H7 (cell line): Measurements from ENCODE around the gene CTF1. TPM values are rescaled to one million over a fixed set of nuclear protein-coding genes. Genes with fewer than 3 reads are reported as not detected.
"Not testable (repeated sequence)": the region's sequence is repeated elsewhere in the genome, so short reads cannot be mapped to it uniquely, and the experiment has no call there.

Experiments
- DNase-seq: peaks from one replicate; pipeline ENCODE4 v3.0.0; 2012
- H3K27me3 ChIP-seq: 2 replicates; pipeline ENCODE4 v1.6.0; 2011; ENCODE audit warnings: mild to moderate bottlenecking, low read length; ENCODE audit not compliant: control insufficient read depth, insufficient read depth
- H3K36me3 ChIP-seq: replicated peaks from 2 replicates; pipeline ENCODE4 v1.5.1; 2011; ENCODE audit warnings: low read length; ENCODE audit not compliant: control insufficient read depth, insufficient read depth
- H3K4me3 ChIP-seq: 2 replicates; pipeline ENCODE4 v1.5.1; 2011; ENCODE audit warnings: low read depth, mild to moderate bottlenecking, control low read depth, low read length, moderate library complexity; ENCODE audit not compliant: insufficient read depth
- total RNA-seq: library from RNA; depleted of rRNA; stranded (reverse); fragments of >200 nt; shearing (Covaris generic); gene quantifications from 2 replicates; pipeline ENCODE4 v1.2.3, GENCODE V29; 2014; rRNA removed

Gene CTF1, protein sequence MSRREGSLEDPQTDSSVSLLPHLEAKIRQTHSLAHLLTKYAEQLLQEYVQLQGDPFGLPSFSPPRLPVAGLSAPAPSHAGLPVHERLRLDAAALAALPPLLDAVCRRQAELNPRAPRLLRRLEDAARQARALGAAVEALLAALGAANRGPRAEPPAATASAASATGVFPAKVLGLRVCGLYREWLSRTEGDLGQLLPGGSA
- 2.0 TPM in 2 replicates for total RNA-seq

DNA sequence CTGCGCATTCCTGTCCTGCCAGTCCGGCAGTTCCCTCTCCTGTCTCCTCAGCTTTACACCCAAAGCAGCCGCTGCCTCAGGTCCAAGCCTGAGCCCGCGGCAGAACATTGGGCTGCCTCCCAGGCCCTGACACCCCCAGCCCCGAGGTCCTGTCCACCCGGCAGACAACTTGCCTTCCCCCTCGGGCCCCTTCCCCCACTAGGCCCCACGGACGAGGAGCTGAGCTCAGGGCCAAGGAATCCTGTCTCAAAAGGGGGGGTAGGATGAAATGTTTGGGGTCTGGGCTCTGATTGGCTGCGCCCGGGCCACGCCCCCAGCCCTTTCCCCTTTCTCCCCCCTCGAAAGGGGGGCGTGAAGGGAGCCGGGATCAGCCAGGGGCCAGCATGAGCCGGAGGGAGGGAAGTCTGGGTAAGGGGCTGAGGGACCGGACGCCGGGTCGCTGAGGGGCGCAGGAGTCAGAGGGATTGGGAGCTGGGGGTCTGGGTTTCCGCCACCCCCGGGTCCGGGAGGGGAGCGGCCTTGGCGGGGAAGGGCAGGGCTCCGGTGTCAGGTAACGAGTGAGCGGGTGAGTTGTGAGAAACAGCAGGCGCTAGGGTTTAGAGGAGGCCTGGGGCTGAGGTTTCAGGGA, at the start of gene CTF1:
Gene CTF1, plus strand, starts transcription at position 354 of the 628 bp plus-strand sequence. Its CDS starts 30 bp downstream, at position 384.
- peak within 1 kb of the TSS; percentile 60 for H3K4me3 ChIP-seq
- H3K36me3 ChIP-seq = no peaks in the 10 kb centered on the region
- H3K27me3 ChIP-seq = peaks cover 5% of the 10 kb centered on the region; the same call in 1 of the 2 replicates
- peak; percentile 94 for DNase-seq

DNA sequence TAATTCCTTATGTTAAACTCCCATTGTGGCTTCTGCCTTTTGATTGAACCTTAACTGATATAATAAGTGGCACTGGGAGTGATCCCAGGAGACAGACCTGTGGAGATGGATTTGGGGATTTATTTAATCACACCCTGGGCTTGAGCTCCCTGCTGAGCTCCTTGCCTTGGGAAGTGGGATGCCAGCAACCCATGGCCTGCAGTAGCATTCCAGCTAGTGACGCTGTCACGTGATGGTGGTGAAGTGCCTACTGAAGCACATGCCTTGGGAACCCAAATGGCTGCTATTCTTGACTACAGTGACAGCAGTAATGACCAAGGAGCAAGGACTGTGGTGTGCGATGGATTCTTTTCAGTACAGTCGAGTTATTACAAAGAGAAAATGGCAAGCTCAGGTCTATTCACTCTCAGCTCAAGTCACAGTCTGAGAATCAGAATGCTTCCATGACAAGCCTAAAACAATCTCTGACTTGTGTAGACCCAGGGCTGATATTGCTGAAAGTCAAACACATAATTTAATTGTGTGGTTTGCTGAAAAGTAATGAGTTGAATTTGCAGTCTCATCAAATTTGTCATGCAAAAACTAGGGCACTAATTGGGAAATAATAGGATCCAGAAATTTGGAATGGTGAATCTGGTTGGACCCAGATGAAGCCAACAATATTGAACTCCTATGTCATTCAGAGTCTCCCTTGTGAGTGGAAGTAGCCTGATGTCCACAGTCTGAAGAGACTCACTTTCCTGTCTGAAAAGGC, 49.6 kb upstream of the CTF1 start:
- Histone ChIP-seq H3K36me3 (no peaks in the 10 kb centered on the region), H3K27me3 (no peaks in the 10 kb centered on the region), H3K4me3 (no peak overlapping the region)
- no peak for DNase-seq

DNA sequence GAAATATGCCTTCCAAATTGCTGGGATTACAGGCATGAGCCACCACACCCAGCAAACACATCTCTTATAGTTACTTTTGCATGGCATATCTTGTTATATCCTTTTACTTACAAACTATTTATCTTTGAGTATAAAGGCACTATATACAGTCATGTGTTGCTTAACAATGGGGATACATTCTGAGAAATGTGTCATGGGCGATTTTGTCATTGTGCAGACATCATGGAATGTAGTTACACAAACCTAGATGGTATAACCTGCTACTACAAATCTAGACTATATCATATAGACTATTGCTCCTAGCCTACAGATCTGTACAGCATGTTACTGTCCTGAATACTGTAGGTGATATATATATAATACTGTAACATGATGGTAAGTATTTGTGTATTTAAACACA, 46.2 kb upstream of the CTF1 start:
- peaks cover 3% of the 10 kb centered on the region; the same call in 1 of the 2 replicates for H3K27me3 ChIP-seq
- H3K36me3 ChIP-seq = no peaks in the 10 kb centered on the region
- no peak overlapping the region for H3K4me3 ChIP-seq
- DNase-seq = no peak

DNA sequence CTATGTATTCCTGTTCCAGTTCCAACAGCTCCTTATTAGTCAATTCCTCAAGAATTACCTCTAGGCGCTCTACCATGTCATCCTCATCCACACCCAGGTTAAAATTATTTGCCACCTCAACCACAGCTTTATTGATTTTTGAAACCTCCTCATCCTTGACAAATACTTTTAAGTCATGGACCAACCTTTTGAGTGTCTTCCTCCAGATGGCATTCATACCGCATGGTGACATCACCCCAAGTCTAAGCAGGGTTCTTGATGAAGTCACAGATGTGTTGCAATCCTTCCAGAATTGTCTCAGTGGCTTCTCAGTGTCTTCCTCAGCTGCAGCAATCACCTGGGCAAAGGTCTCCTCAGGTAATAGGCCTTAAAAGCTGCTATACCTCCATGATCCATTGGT, 42.7 kb upstream of the CTF1 start:
- H3K27me3 ChIP-seq = peaks cover 11% of the 10 kb centered on the region; the same call in 1 of the 2 replicates
- H3K36me3 ChIP-seq = no peaks in the 10 kb centered on the region
- H3K4me3 ChIP-seq = no peak overlapping the region
- DNase-seq = no peak

DNA sequence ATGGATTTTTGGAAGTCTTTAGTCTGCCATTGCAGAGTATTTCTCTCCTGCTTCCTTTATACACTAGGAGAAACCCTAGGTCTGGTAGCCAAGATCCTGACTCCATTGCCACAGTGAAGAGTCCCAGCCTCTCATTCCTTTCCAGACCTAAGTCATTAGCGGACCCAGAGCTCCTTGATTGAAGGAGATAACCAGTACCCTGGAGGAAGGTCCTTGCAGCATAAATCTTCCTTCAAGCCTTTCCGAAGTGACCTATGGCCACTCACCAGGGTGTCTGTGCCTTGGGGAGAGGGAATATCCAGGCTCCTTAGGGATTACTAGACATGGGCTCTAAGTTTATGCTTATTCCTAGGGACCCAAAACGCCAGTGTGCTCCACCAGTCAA, 38.3 kb upstream of the CTF1 start:
- no peak for DNase-seq
- Histone ChIP-seq H3K36me3 (no peaks in the 10 kb centered on the region), H3K27me3 (peaks cover 17% of the 10 kb centered on the region; the same call in 1 of the 2 replicates), H3K4me3 (no peak overlapping the region)

DNA sequence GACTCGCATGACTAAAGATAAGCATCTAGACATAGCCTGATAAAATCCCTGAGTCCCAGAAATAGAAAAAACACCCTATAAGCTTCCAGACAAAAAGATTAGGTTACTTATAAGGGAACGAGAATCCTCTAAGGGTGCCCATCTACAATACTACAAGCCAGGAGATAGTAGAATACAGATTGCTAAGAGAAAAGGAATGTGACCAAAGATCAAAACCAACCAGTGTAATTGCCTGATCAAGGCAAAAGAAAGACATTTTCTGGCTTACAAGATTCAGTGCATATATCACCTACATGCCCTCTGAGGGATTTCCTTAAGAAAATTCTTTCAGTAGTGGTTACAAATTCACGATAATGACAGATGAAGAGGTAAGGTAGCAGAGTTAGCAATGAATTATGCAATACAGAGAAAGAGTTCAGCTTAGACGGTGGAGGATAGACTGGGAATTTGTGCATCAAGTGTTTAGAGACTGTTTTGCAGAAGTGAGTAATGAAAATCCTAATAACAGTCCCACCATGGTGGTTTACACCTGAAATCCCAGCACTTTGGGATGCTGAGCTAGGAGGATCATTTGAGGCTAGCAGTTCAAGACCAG, 37.5 kb upstream of the CTF1 start:
- H3K36me3 ChIP-seq = no peaks in the 10 kb centered on the region
- no peak for DNase-seq
- H3K4me3 ChIP-seq = no peak overlapping the region
- H3K27me3 ChIP-seq = peaks cover 14% of the 10 kb centered on the region; the same call in 1 of the 2 replicates

DNA sequence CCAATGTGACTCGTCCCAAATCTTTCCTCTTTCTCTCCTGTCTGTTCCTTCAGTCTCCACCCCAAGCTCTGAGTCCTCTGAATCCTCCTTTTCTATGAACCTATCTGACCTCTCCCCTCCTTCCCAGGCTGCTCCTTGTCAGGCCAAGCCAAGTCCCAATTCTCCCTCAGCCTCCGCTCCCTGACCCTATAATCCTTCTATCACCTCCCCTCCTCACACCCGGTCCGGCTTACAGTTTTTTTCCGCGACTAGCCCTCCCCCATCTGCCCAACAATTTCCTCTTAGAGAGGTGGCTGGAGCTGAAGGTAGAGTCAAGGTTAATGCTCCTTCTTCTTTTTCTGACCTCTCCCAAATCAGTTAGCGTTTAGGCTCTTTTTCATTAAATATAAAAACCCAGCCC, 35.7 kb upstream of the CTF1 start:
- H3K4me3 ChIP-seq, DNase-seq, H3K36me3 ChIP-seq: not testable (repeated sequence)
- H3K27me3 ChIP-seq = peaks cover 14% of the 10 kb centered on the region; the same call in 1 of the 2 replicates

DNA sequence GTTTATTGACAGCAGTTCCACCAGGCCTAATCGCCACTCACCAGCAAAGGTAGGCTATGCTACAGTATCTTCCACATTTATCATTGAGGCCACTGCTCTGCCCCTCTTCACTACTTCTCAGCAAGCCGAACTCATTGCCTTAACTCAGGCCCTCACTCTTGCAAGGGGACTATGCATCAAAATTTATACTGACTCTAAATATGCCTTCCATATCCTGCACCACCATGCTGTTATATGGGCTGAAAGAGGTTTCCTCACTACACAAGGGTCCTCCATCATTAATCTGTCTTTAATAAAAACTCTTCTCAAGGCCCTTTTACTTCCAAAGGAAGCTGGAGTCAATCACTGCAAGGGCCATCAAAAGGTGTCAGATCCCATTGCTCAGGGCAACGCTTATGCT, 33.2 kb upstream of the CTF1 start:
- H3K36me3 ChIP-seq, H3K4me3 ChIP-seq, DNase-seq: not testable (repeated sequence)
- peaks cover 11% of the 10 kb centered on the region; the same call in 1 of the 2 replicates for H3K27me3 ChIP-seq

DNA sequence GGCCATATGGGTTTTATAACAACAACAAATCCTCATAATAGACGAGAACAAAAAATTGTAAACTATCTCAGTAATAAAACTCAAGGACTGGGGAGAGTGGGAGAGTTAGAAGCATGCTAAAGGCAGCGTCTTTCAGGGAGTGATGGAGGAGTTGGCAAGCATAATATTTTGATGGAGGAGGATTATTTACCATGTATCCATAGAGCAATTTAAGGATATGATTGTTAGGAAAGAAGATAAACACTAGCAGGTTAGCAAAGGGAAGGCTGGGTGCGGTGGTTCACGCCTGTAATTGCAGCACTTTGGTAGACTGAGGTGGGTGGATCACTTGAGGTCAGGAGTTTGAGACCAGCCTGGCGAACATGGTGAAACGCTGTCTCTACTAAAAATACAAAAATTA, 30.4 kb upstream of the CTF1 start:
- H3K27me3 ChIP-seq = peaks cover 2% of the 10 kb centered on the region; the same call in 1 of the 2 replicates
- no peak for DNase-seq
- no peaks in the 10 kb centered on the region for H3K36me3 ChIP-seq
- no peak overlapping the region for H3K4me3 ChIP-seq

DNA sequence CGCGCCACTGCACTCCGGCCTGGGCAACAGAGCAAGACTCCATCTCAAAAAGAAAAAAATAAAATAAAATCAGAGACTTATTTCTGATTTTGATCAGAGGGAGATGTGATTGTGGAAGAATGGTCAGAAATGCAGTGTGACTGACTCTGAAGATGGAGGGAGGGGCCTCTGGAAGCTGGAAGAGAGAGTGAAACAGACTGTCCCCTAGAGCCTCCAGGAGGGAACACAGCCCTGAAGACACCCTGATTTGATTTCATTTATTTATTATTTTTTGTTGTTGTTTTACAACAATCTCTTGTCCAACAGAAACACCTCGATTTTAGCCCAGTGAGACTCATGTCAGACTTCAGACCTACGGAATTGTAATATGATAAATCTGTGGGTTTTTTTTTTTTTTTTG, 28.7 kb upstream of the CTF1 start:
- DNase-seq = peak; percentile 37
- H3K4me3 ChIP-seq = no peak overlapping the region

DNA sequence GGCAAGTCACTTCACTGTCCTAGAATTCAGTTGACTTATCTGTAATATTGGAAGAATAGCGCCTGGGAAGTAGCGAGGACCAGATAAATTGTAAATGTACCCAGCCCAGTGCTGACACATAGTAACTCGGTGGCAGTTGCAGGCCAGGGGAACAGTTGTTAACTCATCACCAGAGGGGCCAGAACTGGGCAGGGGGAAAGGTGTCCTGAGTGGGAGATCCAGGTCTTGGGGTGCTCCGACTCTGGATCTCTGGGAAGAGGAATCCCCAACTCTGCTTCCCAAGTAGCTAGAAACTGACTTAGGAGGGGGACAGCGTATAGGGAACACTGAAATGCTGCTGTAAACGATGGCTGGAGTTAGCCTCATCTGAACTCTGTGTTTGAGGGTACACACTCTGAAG, 25.5 kb upstream of the CTF1 start:
- DNase-seq = no peak
- peaks cover 22% of the 10 kb centered on the region for H3K27me3 ChIP-seq
- no peaks in the 10 kb centered on the region for H3K36me3 ChIP-seq
- no peak overlapping the region for H3K4me3 ChIP-seq

More for the DNA sequence above, 28.7 kb upstream of the CTF1 start:
- no peaks in the 10 kb centered on the region for H3K36me3 ChIP-seq
- peaks cover 7% of the 10 kb centered on the region for H3K27me3 ChIP-seq

DNA sequence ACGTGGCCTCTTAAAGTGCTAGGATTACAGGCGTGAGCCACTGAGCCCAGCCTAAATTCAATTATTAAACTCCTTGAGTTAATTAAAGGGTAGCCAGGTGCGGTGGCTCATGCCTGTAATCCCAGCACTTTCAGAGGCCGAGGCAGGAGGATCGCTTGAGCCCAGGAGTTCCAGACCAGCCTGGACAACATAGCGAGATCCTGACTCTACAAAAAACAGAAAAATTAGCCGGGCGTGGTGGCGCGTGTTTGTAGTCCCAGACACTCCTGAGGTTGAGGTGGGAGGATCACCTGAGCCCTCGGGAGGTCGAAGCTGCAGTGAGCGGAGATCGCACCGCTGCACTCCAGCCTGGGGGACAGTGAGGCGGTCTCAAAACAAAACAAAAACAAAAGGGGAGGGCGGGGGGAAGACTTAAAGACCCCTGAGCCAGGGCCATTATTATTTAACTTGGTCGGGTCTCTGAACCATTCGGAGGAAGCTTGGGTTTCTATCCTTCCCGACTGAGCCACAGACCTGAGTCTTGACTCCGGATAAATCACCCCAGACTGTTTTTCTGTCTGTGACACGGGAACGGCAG, 22.1 kb upstream of the CTF1 start:
- H3K36me3 ChIP-seq = no peaks in the 10 kb centered on the region
- H3K27me3 ChIP-seq = peaks cover 22% of the 10 kb centered on the region
- DNase-seq = no peak
- peak overlapping the region; percentile 88 for H3K4me3 ChIP-seq

DNA sequence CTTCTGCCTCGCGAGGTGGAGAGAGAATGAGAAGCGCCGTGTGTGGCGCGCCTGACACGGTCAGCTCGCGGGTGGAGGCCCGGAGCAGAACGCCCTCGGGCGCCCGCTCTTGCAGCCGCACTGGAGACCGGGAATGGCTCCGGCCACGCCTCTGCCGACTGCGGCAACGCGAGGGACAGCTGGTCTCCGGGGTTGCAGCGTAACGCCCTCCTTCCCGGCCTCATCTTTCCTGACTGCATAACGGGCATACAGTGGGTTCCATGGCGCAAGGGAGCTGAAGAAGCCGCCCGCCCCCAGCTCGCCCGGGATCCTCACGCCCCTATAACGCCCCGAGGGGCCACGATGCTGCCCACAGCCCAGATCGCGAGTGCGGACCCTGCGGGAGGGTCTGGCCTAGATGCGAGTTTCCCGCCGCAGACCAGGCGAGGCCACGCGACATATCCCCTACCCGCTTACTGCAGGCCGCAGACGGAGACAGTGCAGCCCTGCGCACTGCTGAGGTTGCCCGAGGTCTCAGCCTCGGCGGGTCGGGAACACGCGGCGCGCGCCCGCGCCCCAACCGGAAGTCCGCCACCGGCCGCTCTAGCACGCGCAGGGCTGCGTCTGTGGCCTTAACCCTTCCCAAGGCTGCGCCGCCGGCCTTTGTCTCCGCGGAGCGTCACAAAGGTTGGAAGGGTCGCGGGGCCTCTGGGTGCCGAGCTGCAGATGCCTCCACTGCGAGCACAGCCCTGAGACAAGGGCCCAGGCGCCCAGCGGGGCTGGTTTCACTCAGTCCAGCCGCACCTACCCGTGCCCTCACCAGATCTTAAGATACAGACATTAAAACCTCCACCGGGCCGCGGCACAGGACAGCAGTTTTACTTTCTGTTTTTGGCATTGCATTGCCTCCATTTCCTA, 21.3 kb upstream of the CTF1 start:
- Histone ChIP-seq H3K27me3 (peaks cover 22% of the 10 kb centered on the region), H3K36me3 (no peaks in the 10 kb centered on the region), H3K4me3 (peak overlapping the region; percentile 88)
- peak; percentile 95 for DNase-seq
